IMR-90 (cell line): ENCODE data around the gene NSD2. TPM values are rescaled to one million over a fixed set of nuclear protein-coding genes. Genes with fewer than 3 reads are reported as not detected.

Experiments
- ATAC-seq: fragments of 200-7000 bp; cut with Tn5 transposase; 2 replicates; pipeline ENCODE4 v1.9.1; 2020; ENCODE audit warnings: low read depth, mild to moderate bottlenecking, moderate library complexity
- BruUV-seq: library from RNA; stranded (reverse); fragments of 400-500 nt; replicated peaks from 2 replicates; lab custom pipeline; 2021; lab: Mats Ljungman, UMichigan
- CTCF ChIA-PET: fragments of 300-600 bp; formaldehyde crosslinking; extraction: SDS; loops from one replicate; lab custom pipeline; 2021; ENCODE audit warnings: antibody characterized with exemption; lab: Yijun Ruan, JAX
- POLR2A ChIA-PET: fragments of 300-600 bp; sonication (Branson Sonifier 250); formaldehyde crosslinking; loops from one replicate; lab custom pipeline; 2022; ENCODE audit warnings: antibody characterized with exemption; ENCODE audit not compliant: unreplicated experiment; lab: Charles Lee
- DNase-seq: peaks from one replicate; pipeline ENCODE4 v3.0.0; 2013
- H2AFZ ChIP-seq: replicated peaks from 2 replicates; pipeline ENCODE3; 2013; ENCODE audit warnings: low read length, mild to moderate bottlenecking; ENCODE audit not compliant: poor library complexity
- H2AK5ac ChIP-seq: 2 replicates; pipeline ENCODE4 v1.6.1; 2013; ENCODE audit warnings: low read depth, low read length, inconsistent platforms
- H2AK9ac ChIP-seq: replicated peaks from 2 replicates; pipeline ENCODE3; 2013; ENCODE audit warnings: mild to moderate bottlenecking, low read depth, low read length, moderate library complexity; ENCODE audit not compliant: poor library complexity
- H2BK120ac ChIP-seq: 2 replicates; pipeline ENCODE4 v1.6.1; 2013; ENCODE audit warnings: low read depth, low read length, inconsistent platforms
- H2BK15ac ChIP-seq: 3 replicates; pipeline ENCODE4 v1.6.1; 2013; ENCODE audit warnings: low read depth, low read length, inconsistent platforms
- H2BK20ac ChIP-seq: 2 replicates; pipeline ENCODE4 v1.6.1; 2013; ENCODE audit warnings: low read depth, mild to moderate bottlenecking, inconsistent platforms, low read length, moderate library complexity
- H2BK5ac ChIP-seq: 2 replicates; pipeline ENCODE4 v1.6.1; 2013; ENCODE audit warnings: mild to moderate bottlenecking, low read depth, low read length, inconsistent platforms; ENCODE audit not compliant: poor library complexity, severe bottlenecking
- H3K14ac ChIP-seq: replicated peaks from 2 replicates; pipeline ENCODE4 v1.6.1; 2013; ENCODE audit warnings: low read depth, low read length, inconsistent platforms
- H3K18ac ChIP-seq: 2 replicates; pipeline ENCODE4 v1.6.1; 2013; ENCODE audit warnings: low read depth, low read length, control low read depth
- H3K23ac ChIP-seq: 2 replicates; pipeline ENCODE4 v1.6.1; 2013; ENCODE audit warnings: low read depth, low read length, inconsistent platforms
- H3K27ac ChIP-seq: 2 replicates; pipeline ENCODE4 v1.5.1; 2013; ENCODE audit warnings: mild to moderate bottlenecking, control low read depth, low read length; ENCODE audit not compliant: insufficient read depth
- H3K27me3 ChIP-seq: 2 replicates; pipeline ENCODE4 v1.6.1; 2013; ENCODE audit warnings: low read length; ENCODE audit not compliant: control insufficient read depth, insufficient read depth
- H3K36me3 ChIP-seq: 2 replicates; pipeline ENCODE4 v1.6.1; 2013; ENCODE audit warnings: low read length, mixed read lengths; ENCODE audit not compliant: control insufficient read depth, insufficient read depth
- H3K4ac ChIP-seq: 2 replicates; pipeline ENCODE4 v1.6.1; 2013; ENCODE audit warnings: low read depth, low read length, inconsistent platforms
- H3K4me1 ChIP-seq: 2 replicates; pipeline ENCODE4 v1.6.1; 2013; ENCODE audit warnings: low read length, mixed read lengths; ENCODE audit not compliant: control insufficient read depth, insufficient read depth
- H3K4me2 ChIP-seq: 2 replicates; pipeline ENCODE4 v1.6.1; 2013; ENCODE audit warnings: low read depth, mild to moderate bottlenecking, control low read depth, low read length, moderate library complexity
- H3K4me3 ChIP-seq: 2 replicates; pipeline ENCODE4 v1.5.1; 2013; ENCODE audit warnings: low read depth, mild to moderate bottlenecking, control low read depth, low read length, moderate library complexity; ENCODE audit not compliant: insufficient read depth
- H3K56ac ChIP-seq: 2 replicates; pipeline ENCODE4 v1.6.1; 2013; ENCODE audit warnings: low read length, inconsistent platforms; ENCODE audit not compliant: insufficient read depth; ENCODE audit errors: extremely low read depth
- H3K79me1 ChIP-seq, 2 experiments: 2 replicates each; pipeline ENCODE4 v1.6.1; 2013; ENCODE audit warnings: low read length in 2 of 2, inconsistent platforms in 1 of 2, low read depth in 1 of 2
- H3K9ac ChIP-seq: 2 replicates; pipeline ENCODE4 v1.6.1; 2013; ENCODE audit warnings: low read depth, low read length, control low read depth
- H3K9me1 ChIP-seq: 2 replicates; pipeline ENCODE4 v1.6.1; 2013; ENCODE audit warnings: low read length, inconsistent platforms; ENCODE audit not compliant: insufficient read depth
- H3K9me3 ChIP-seq: 2 replicates; pipeline ENCODE4 v1.6.1; 2013; ENCODE audit warnings: low read length; ENCODE audit not compliant: control insufficient read depth, insufficient read depth
- H4K20me1 ChIP-seq: 2 replicates; pipeline ENCODE4 v1.6.1; 2013; ENCODE audit warnings: low read length, inconsistent platforms; ENCODE audit not compliant: insufficient read depth
- H4K5ac ChIP-seq: 2 replicates; pipeline ENCODE4 v1.6.1; 2013; ENCODE audit warnings: mild to moderate bottlenecking, low read depth, low read length, control low read depth
- H4K8ac ChIP-seq, 2 experiments: 2 replicates each; pipeline ENCODE4 v1.6.1; 2013; ENCODE audit warnings: low read depth in 2 of 2, low read length in 2 of 2, control low read depth in 1 of 2, inconsistent platforms in 1 of 2
- H4K91ac ChIP-seq: 2 replicates; pipeline ENCODE4 v1.6.1; 2013; ENCODE audit warnings: low read depth, low read length, inconsistent platforms; ENCODE audit not compliant: insufficient read depth
- BHLHE40 ChIP-seq: fragments of 150-350 bp; IDR thresholded peaks from 2 replicates; pipeline ENCODE4 v1.6.1; 2016; ENCODE audit warnings: mild to moderate bottlenecking, low read depth, low read length
- CEBPB ChIP-seq: IDR thresholded peaks from 2 replicates; pipeline ENCODE4 v1.6.1; 2012; ENCODE audit warnings: low read depth, low read length, improper control_type of control experiment
- CTCF ChIP-seq: conservative IDR thresholded peaks from 2 replicates; pipeline ENCODE4 v1.5.1; 2012; ENCODE audit warnings: mild to moderate bottlenecking, low read depth, low read length, improper control_type of control experiment
- FOS ChIP-seq: fragments of 150-350 bp; IDR thresholded peaks from 2 replicates; pipeline ENCODE4 v1.6.1; 2016; ENCODE audit warnings: low read depth, low read length
- MAZ ChIP-seq: IDR thresholded peaks from 2 replicates; pipeline ENCODE4 v1.6.1; 2012; ENCODE audit warnings: low read depth, mild to moderate bottlenecking, low read length, improper control_type of control experiment, moderate library complexity, borderline replicate concordance
- MXI1 ChIP-seq: IDR thresholded peaks from 2 replicates; pipeline ENCODE4 v1.6.1; 2012; ENCODE audit warnings: low read depth, mild to moderate bottlenecking, low read length, moderate library complexity, borderline replicate concordance
- NFE2L2 ChIP-seq: fragments of 150-350 bp; IDR thresholded peaks from 2 replicates; pipeline ENCODE4 v1.6.1; 2016; ENCODE audit warnings: low read depth, mild to moderate bottlenecking, low read length
- RCOR1 ChIP-seq: IDR thresholded peaks from 2 replicates; pipeline ENCODE4 v1.6.1; 2012; ENCODE audit warnings: mild to moderate bottlenecking, low read length, improper control_type of control experiment; ENCODE audit not compliant: insufficient replicate concordance
- RFX5 ChIP-seq: IDR thresholded peaks from 2 replicates; pipeline ENCODE4 v1.8.0; 2012; ENCODE audit warnings: low read depth, mild to moderate bottlenecking, low read length, moderate library complexity
- SMC3 ChIP-seq: fragments of 150-350 bp; IDR thresholded peaks from 2 replicates; pipeline ENCODE4 v1.6.1; 2016; ENCODE audit warnings: low read depth, mild to moderate bottlenecking, antibody characterized with exemption, low read length, moderate library complexity
- WGBS, 2 experiments: methylation state at CpG; one replicate each; pipeline versions ENCODE4 v1.1.5 to v1.1.7; 2013; ENCODE audit warnings: missing lambda C conversion rate in 2 of 2; ENCODE audit not compliant: insufficient read length in 1 of 2; ENCODE audit errors: extremely low coverage in 2 of 2; 5-methylcytosine and 5-hydroxymethylcytosine counted together
- dilution Hi-C: fragments of 300-500 bp; cut with HindIII; formaldehyde crosslinking; loops from one replicate; pipeline ENCODE4 v1.14.3; 2018; ENCODE audit warnings: low sequenced_read_pairs; ENCODE audit not compliant: unreplicated experiment
- in situ Hi-C: fragments of 300-500 bp; cut with MboI; formaldehyde crosslinking; loops from 3 replicates; pipeline ENCODE4 v1.14.3; 2019; ENCODE audit warnings: low sequenced_read_pairs, inconsistent platforms, mixed read lengths
- intact Hi-C: fragments of 100-400 bp; cut with micrococcal nuclease; formaldehyde crosslinking; loops from 2 replicates; pipeline ENCODE4 v1.10.0; 2022
- polyA plus RNA-seq, 3 experiments: library from polyadenylated mRNA; depleted of rRNA; stranded (reverse); fragments of >200 nt; gene quantifications; 2 replicates each; pipeline ENCODE4 v1.2.3, GENCODE V29; 2012; ENCODE audit warnings: low replicate concordance in 1 of 3
- total RNA-seq: library from RNA; depleted of rRNA; stranded (reverse); fragments of >200 nt; gene quantifications from 2 replicates; pipeline ENCODE4 v1.2.3, GENCODE V29; 2012

Gene NSD2
- total and polyA plus RNA-seq, 2 of the 4 experiments (the other 2 are of a cell fraction): 35.9 to 68.1 TPM

GRCh38 chr4:1983846-1984405, 112.7 kb downstream of the NSD2 start:
- no peak for ATAC-seq
- H3K27ac ChIP-seq: no peak overlapping the region
- H3K9me3 ChIP-seq: no peaks in the 10 kb centered on the region
- no peak for DNase-seq
- H4K8ac ChIP-seq: no peak overlapping the region
- H2AFZ ChIP-seq: no peak overlapping the region
- no peak overlapping the region for H3K9ac ChIP-seq
- no peak overlapping the region for H2BK20ac ChIP-seq
- H3K4ac ChIP-seq: no peak overlapping the region
- in situ Hi-C loops: no loop called here
- TF ChIP-seq MAZ: no peak
- no peak for TF ChIP-seq BHLHE40
- TF ChIP-seq CTCF: no peak
- TF ChIP-seq FOS: no peak
- TF ChIP-seq RFX5: no peak
- no peak for TF ChIP-seq SMC3
- no peak for TF ChIP-seq NFE2L2
- no peak for TF ChIP-seq CEBPB
- TF ChIP-seq RCOR1: no peak
- no peak for TF ChIP-seq MXI1
- H3K14ac ChIP-seq: no peak overlapping the region
- intact Hi-C loops: no loop called here
- WGBS, 2 experiments: 95% methylated on average over 15 of the region's 21 CpGs; no CpG with 5 or more reads in 1 of the 2 experiments
- peaks cover 0 to 16% of the 10 kb centered on the region in 2 experiments; a peak in 2 of 4 replicates for H3K79me1 ChIP-seq
- H4K20me1 ChIP-seq: peaks cover 8% of the 10 kb centered on the region
- CTCF ChIA-PET: no interaction called here
- H3K4me2 ChIP-seq: no peak overlapping the region
- no peak overlapping the region for H3K56ac ChIP-seq
- no TSS peak for BruUV-seq
- no peaks in the 10 kb centered on the region for H3K4me1 ChIP-seq
- dilution Hi-C loops: no loop called here
- H2BK120ac ChIP-seq: no peak overlapping the region
- H3K18ac ChIP-seq: no peak overlapping the region
- H3K36me3 ChIP-seq: peaks cover 80% of the 10 kb centered on the region
- H3K9me1 ChIP-seq: no peaks in the 10 kb centered on the region; the same call in 1 of the 2 replicates
- H3K23ac ChIP-seq: no peak overlapping the region
- H4K91ac ChIP-seq: no peak overlapping the region
- H3K27me3 ChIP-seq: no peaks in the 10 kb centered on the region
- POLR2A ChIA-PET: no interaction called here
- H4K5ac ChIP-seq: no peak overlapping the region
- no peak overlapping the region for H2BK15ac ChIP-seq
- no peak overlapping the region for H2BK5ac ChIP-seq
- no peak overlapping the region for H2AK9ac ChIP-seq
- H2AK5ac ChIP-seq: no peak overlapping the region
- no peak overlapping the region for H3K4me3 ChIP-seq
